HG03520 (cell line): Measurements from ENCODE around the gene RNU2-1.
"Not testable (repeated sequence)": the region's sequence is repeated elsewhere in the genome, so short reads cannot be mapped to it uniquely, and the experiment has no call there.

Experiments used
- ATAC-seq: cut with Tn5 transposase; IDR thresholded peaks from one replicate; pipeline ENCODE4 v1.9.1; 2021; ENCODE audit warnings: mild to moderate bottlenecking, moderate library complexity; ENCODE audit not compliant: unreplicated experiment

The RNU2-1 gene

DNA sequence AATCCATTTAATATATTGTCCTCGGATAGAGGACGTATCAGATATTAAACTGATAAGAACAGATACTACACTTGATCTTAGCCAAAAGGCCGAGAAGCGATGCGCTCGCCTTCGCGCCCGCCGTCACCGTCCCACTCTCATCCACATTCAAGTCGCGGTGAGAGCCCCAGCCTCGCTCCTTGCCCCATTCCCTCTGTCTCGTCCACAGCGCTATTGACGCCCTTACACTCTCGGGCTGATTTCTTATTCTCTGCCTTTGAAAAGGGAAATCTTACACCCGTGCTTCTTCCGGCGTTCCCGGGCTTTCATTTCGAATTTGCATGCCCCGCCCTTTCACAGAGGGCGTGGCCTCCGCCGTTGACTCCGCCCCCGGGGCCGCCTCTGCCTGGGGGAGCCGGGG is at the start of gene RNU2-1:
Gene RNU2-1 (minus strand): TSS at position 101 of the 400 bp plus-strand sequence.
- not testable (repeated sequence) for ATAC-seq

DNA sequence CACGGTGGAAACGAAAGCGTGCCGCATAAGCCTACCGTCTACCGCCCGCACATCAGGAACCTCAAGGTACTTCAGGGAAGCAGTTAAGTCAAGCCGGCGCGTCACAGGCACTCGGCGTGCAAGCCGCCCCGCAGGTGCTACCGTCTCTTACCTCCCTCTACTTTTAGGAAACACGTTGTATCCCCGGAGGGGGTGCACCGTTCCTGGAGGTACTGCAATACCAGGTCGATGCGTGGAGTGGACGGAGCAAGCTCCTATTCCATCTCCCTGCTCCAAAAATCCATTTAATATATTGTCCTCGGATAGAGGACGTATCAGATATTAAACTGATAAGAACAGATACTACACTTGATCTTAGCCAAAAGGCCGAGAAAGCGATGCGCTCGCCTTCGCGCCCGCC is 39.1 kb upstream of the RNU2-1 start:
- not testable (repeated sequence) for ATAC-seq

DNA sequence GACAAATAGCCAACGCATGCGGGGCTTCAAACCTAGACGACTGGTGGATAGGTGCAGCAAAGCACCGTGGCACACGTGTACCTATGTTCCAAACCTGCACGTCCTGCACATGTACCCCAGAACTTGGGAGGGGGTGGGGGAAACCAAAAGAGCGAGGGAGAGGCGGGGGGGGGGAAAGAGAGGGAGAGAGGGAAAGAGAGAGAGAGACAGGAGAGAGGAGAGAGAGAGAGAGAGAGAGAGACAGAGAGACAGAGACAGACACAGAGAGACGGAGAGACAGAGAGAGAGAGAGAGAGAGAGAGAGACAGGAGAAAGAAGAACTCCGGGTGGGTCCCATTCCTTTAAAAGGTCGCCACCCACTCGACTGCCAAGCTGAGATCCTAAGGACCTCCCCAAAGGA is 38.7 kb upstream of the RNU2-1 start:
- not testable (repeated sequence) for ATAC-seq

DNA sequence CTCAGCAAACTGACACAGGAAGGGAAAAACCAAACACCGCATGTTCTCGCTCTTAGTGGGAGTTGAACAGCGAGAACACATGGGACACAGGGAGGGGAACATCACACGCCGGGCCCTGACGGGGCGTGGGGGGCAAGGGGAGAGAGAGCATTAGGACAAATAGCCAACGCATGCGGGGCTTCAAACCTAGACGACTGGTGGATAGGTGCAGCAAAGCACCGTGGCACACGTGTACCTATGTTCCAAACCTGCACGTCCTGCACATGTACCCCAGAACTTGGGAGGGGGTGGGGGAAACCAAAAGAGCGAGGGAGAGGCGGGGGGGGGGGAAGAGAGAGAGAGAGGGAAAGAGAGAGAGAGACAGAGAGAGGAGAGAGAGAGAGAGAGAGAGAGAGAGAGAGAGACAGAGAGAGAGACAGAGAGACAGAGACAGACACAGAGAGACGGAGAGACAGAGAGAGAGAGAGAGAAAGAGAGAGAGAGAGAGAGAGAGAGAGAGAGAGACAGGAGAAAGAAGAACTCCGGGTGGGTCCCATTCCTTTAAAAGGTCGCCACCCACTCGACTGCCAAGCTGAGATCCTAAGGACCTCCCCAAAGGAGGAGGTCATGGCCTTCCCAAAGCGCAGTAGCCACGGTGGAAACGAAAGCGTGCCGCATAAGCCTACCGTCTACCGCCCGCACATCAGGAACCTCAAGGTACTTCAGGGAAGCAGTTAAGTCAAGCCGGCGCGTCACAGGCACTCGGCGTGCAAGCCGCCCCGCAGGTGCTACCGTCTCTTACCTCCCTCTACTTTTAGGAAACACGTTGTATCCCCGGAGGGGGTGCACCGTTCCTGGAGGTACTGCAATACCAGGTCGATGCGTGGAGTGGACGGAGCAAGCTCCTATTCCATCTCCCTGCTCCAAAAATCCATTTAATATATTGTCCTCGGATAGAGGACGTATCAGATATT is 37.1 kb upstream of the RNU2-1 start:
- ATAC-seq = not testable (repeated sequence)

DNA sequence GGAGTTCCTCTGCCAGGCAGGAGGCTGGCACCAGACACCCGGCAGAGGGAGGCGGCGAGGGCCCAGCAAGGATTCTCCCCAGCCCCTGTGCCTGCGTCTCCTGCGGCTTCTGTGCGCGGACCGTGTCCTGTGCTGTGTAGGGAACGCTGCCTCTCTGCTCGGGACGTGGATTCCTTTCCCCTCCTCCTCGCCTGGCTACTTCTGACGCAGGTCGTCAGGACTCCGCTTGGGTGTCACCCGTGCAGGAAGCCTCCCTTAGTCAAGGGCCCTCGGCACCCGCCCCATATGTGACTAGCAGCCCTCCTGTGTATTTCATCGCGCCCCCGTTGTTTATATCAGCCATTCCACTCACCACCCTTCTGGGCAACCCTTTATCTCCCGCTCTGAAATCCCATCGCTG is 12.7 kb upstream of the RNU2-1 start:
- ATAC-seq = not testable (repeated sequence)

DNA sequence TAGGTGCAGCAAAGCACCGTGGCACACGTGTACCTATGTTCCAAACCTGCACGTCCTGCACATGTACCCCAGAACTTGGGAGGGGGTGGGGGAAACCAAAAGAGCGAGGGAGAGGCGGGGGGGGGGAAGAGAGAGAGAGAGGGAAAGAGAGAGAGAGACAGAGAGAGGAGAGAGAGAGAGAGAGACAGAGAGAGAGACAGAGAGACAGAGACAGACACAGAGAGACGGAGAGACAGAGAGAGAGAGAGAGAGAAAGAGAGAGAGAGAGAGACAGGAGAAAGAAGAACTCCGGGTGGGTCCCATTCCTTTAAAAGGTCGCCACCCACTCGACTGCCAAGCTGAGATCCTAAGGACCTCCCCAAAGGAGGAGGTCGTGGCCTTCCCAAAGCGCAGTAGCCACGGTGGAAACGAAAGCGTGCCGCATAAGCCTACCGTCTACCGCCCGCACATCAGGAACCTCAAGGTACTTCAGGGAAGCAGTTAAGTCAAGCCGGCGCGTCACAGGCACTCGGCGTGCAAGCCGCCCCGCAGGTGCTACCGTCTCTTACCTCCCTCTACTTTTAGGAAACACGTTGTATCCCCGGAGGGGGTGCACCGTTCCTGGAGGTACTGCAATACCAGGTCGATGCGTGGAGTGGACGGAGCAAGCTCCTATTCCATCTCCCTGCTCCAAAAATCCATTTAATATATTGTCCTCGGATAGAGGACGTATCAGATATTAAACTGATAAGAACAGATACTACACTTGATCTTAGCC is 7.0 kb upstream of the RNU2-1 start:
- not testable (repeated sequence) for ATAC-seq

DNA sequence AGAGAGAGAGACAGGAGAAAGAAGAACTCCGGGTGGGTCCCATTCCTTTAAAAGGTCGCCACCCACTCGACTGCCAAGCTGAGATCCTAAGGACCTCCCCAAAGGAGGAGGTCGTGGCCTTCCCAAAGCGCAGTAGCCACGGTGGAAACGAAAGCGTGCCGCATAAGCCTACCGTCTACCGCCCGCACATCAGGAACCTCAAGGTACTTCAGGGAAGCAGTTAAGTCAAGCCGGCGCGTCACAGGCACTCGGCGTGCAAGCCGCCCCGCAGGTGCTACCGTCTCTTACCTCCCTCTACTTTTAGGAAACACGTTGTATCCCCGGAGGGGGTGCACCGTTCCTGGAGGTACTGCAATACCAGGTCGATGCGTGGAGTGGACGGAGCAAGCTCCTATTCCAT is 5.8 kb upstream of the RNU2-1 start:
- not testable (repeated sequence) for ATAC-seq

DNA sequence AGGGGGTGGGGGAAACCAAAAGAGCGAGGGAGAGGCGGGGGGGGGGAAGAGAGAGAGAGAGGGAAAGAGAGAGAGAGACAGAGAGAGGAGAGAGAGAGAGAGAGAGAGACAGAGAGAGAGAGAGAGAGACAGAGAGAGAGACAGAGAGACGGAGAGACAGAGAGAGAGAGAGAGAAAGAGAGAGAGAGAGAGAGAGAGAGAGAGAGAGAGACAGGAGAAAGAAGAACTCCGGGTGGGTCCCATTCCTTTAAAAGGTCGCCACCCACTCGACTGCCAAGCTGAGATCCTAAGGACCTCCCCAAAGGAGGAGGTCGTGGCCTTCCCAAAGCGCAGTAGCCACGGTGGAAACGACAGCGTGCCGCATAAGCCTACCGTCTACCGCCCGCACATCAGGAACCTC is 514 bp downstream of the RNU2-1 start:
- ATAC-seq = not testable (repeated sequence)

GRCh38 chr17:43232021-43232699 is 1.6 kb downstream of the RNU2-1 start:
- ATAC-seq = not testable (repeated sequence)

DNA sequence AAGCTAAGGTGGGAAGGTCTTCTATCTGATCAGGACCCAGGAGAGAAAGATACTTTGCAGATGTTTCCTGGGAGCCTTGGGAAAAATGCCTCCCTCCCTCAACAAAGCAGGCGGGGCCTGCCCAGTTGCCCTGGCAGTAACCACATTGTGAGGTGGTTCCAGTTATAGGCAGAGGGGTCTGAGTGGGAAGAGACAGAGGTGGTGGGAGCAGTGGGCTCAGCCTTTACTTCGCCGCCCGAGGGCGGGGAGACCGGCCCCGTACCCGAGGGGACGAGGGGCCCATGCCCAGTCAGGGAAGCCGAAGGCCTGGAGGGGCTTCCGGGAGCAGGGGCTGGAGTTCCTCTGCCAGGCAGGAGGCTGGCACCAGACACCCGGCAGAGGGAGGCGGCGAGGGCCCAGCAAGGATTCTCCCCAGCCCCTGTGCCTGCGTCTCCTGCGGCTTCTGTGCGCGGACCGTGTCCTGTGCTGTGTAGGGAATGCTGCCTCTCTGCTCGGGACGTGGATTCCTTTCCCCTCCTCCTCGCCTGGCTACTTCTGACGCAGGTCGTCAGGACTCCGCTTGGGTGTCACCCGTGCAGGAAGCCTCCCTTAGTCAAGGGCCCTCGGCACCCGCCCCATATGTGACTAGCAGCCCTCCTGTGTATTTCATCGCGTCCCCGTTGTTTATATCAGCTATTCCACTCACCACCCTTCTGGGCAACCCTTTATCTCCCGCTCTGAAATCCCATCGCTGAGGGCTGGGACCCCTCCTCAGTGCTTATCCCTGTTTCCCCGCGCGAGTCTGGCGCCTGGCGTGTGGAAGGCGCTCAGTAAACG is 2.4 kb downstream of the RNU2-1 start:
- ATAC-seq = not testable (repeated sequence)

DNA sequence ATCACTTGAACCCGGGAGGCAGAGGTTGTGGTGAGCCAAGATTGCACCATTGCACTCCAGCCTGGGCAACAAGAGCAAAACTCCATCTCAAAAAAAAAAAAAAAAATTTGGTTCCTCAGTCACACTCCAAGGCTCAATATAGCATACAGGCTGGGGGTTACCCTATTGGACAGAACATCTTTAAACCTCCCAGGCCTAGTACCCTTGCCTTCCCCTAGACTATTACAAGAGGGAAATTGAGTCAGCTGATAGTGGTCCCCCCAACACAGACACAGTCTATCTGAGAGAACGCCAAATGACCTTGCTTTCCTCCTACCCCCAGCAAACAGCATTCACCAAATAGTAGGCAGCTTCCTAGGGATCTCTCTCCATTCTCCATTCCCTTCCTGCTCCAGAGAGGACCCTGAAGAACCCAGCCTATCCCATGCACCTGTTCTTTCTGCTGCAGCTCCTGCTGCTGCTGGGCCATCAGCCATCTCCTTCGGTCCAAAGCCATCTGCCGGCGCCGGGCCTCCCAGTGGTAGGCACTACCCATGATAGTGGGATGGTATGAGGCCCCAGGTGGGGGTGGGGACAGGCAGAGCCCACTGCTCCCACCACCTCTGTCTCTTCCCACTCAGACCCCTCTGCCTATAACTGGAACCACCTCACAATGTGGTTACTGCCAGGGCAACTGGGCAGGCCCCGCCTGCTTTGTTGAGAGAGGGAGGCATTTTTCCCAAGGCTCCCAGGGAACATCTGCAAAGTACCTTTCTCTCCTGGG is 5.6 kb downstream of the RNU2-1 start, which contains the start of gene CCDC200:
Gene CCDC200 (minus strand): TSS at position 604 of the 763 bp plus-strand sequence. CDS start 69 bp downstream, at position 535.
- ATAC-seq = not testable (repeated sequence)

DNA sequence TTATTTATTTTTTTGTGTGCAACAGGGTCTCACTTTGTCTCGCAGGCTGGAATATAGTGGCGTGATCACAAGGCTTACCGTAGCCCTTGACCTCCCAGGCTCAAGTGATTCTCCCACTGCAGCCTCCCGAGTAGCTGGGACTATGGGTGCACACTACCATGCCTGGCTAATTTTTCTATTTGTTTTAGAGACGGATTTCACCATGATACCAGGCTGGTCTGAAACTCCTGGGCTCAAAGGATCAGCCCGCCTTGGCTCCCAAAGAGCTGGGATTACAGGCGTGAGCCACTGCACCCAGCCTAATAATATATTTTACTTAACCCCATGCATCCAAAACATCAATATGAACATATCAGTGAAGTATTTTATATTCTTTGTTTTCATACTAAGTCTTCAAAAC is 7.4 kb downstream of the RNU2-1 start:
- no peak for ATAC-seq

- no peak for ATAC-seq
Measured at GRCh38 chr17:43224146-43224705, 9.6 kb downstream of the RNU2-1 start.

DNA sequence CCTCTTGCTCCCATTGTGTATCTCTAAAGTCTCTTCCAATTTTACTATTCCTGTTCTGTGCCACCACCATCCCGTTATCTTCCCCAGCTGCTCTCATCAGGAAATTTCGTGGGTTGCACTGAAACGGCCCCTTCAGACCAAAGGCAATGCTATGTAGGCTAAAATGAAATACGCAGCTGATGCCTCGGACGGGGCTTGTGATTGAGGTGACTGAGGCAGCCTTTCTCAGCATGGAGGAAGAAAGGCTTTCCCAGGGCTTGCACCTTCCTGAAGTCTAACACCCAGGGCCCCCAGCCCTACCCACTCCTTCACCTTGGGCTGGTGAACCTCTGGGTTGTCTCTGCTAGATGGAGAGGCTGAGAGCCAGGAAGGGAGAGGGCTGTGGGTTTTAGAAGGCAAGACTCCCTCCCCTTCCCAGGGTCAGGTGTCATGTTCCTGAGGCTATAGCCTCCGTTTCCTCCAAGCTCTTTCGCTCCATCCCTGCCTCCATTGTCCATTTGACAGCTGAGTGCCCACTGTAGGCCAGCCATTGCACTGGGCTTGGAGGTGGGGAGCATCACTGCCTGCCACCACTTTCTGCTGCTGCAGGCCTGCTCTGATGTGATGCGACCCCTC is 13.2 kb downstream of the RNU2-1 start:
- no peak for ATAC-seq

- no peak for ATAC-seq
Measured at GRCh38 chr17:43219746-43220380, 13.9 kb downstream of the RNU2-1 start.

- ATAC-seq = no peak
Measured at GRCh38 chr17:43219001-43219400, 14.8 kb downstream of the RNU2-1 start.

DNA sequence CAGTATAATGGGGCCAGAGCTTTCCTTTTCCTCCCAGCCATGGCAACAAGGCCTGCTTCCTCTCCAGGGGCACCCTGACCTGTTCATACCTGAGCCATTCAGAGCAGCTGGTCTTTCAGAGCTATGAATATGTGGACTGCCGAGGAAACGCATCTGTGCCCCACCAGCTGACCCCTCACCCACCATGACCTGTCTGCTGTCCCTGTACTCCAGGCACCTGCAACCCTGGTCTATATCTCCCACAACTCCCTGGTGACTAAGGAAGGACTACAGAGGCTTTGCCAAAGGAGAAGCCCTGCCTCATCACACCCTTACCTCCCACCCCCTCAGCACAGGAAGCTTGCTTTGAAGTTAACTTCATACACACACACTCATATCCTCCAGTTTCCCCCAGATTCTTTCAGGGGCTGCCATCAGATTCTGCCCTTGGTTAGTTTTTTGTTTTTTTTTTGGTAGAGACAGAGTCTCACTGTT is 16.1 kb downstream of the RNU2-1 start:
- no peak for ATAC-seq
